ENCODE measurements around the gene CYBB. TPM values are rescaled to one million over a fixed set of nuclear protein-coding genes. Genes with fewer than 3 reads are reported as not detected.

CYBB gene
- polyA plus RNA-seq, 1 experiment: not detected

- TF ChIP-seq, protein P1, sequence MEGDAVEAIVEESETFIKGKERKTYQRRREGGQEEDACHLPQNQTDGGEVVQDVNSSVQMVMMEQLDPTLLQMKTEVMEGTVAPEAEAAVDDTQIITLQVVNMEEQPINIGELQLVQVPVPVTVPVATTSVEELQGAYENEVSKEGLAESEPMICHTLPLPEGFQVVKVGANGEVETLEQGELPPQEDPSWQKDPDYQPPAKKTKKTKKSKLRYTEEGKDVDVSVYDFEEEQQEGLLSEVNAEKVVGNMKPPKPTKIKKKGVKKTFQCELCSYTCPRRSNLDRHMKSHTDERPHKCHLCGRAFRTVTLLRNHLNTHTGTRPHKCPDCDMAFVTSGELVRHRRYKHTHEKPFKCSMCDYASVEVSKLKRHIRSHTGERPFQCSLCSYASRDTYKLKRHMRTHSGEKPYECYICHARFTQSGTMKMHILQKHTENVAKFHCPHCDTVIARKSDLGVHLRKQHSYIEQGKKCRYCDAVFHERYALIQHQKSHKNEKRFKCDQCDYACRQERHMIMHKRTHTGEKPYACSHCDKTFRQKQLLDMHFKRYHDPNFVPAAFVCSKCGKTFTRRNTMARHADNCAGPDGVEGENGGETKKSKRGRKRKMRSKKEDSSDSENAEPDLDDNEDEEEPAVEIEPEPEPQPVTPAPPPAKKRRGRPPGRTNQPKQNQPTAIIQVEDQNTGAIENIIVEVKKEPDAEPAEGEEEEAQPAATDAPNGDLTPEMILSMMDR (IDR thresholded peaks at IDR 0.05; ENCODE audit: insufficient read depth, low read depth, low read length): no peak
- no peaks in the 10 kb centered on the region for H3K36me3 ChIP-seq (ENCODE audit: control insufficient read depth, insufficient read depth, low read length)
- CTCF ChIA-PET: no interaction called here
- H3K27me3 ChIP-seq (ENCODE audit: control insufficient read depth, insufficient read depth, low read length): no peaks in the 10 kb centered on the region
- no peak for DNase-seq (ENCODE audit: low read depth)
- POLR2A ChIA-PET: no interaction called here
- no peak overlapping the region for H3K4me3 ChIP-seq (ENCODE audit: low read depth, low read length)
Observed at GRCh38 chrX:37782359-37782758, 2.5 kb downstream of the CYBB start.

GRCh38 chrX:37783305-37783704, 3.4 kb downstream of the CYBB start:
- ChIA-PET CTCF (no interaction called here), POLR2A (no interaction called here)
- Histone ChIP-seq H3K27me3 (ENCODE audit: control insufficient read depth, insufficient read depth, low read length) (no peaks in the 10 kb centered on the region), H3K36me3 (ENCODE audit: control insufficient read depth, insufficient read depth, low read length) (no peaks in the 10 kb centered on the region), H3K4me3 (ENCODE audit: low read depth, low read length) (no peak overlapping the region)
- TF ChIP-seq, protein P1 (IDR thresholded peaks at IDR 0.05; ENCODE audit: insufficient read depth, low read depth, low read length): no peak
- no peak for DNase-seq (ENCODE audit: low read depth)

- POLR2A ChIA-PET: no interaction called here
- H3K4me3 ChIP-seq (ENCODE audit: low read depth, low read length): no peak overlapping the region
- TF ChIP-seq, protein P1 (IDR thresholded peaks at IDR 0.05; ENCODE audit: insufficient read depth, low read depth, low read length): no peak
- H3K27me3 ChIP-seq (ENCODE audit: control insufficient read depth, insufficient read depth, low read length): no peaks in the 10 kb centered on the region
- CTCF ChIA-PET: no interaction called here
- no peak for DNase-seq (ENCODE audit: low read depth)
- no peaks in the 10 kb centered on the region for H3K36me3 ChIP-seq (ENCODE audit: control insufficient read depth, insufficient read depth, low read length)
Observed at GRCh38 chrX:37785569-37785968, 5.7 kb downstream of the CYBB start.

DNA sequence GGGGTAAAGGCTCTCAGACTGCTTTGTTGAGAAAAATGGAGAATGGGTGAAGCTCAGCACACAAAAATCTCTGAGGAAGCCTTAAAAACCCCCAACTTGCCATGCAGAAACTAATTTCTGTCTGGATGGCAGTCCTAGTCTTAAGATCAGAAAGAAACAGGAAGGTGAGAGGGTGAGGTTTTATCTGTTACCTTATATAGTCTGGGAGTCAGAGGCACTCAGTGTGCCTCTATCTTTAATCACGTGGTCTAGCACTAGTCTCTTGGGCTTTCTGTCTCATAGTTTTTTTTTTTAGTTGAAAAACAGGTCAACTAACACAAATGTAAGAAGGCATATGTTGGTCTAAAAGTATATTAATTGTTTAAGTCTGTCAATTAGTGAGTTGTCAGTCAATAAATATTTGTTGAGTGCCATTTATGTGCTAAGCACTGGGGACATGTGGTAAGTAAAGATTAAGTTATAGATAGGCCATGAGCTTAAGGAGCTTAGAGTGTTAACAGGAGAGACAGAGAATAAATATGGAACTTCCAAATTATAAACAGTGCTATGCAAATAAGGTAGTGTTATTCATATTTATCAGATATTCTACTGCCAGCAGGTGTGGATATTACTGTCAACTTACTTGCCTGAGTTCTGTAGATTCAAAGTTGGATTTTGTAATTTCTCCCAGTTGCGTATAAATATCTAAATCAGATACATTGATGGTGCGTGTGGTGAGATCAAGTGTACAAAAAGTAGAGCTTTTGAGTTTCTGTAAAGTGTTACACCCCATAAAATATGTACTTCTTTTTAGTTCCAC, 7.0 kb downstream of the CYBB start:
- H3K36me3 ChIP-seq (ENCODE audit: control insufficient read depth, insufficient read depth, low read length): no peaks in the 10 kb centered on the region
- ChIA-PET CTCF (no interaction called here), POLR2A (no interaction called here)
- no peaks in the 10 kb centered on the region for H3K27me3 ChIP-seq (ENCODE audit: control insufficient read depth, insufficient read depth, low read length)
- H3K4me3 ChIP-seq (ENCODE audit: low read depth, low read length): no peak overlapping the region
- DNase-seq (ENCODE audit: low read depth): no peak
- TF ChIP-seq, protein P1 (IDR thresholded peaks at IDR 0.05; ENCODE audit: insufficient read depth, low read depth, low read length): no peak

- ChIA-PET POLR2A (no interaction called here), CTCF (no interaction called here)
- TF ChIP-seq, protein P1 (IDR thresholded peaks at IDR 0.05; ENCODE audit: insufficient read depth, low read depth, low read length): no peak
- Histone ChIP-seq H3K36me3 (ENCODE audit: control insufficient read depth, insufficient read depth, low read length) (no peaks in the 10 kb centered on the region), H3K4me3 (ENCODE audit: low read depth, low read length) (no peak overlapping the region), H3K27me3 (ENCODE audit: control insufficient read depth, insufficient read depth, low read length) (no peaks in the 10 kb centered on the region)
- no peak for DNase-seq (ENCODE audit: low read depth)
Observed at GRCh38 chrX:37787423-37787869, 7.6 kb downstream of the CYBB start.

Measured in BJ (cell line).